Cardiac fibroblast (primary cell): ENCODE results near the gene MDP1.
A peak's percentile ranks its signal among the peaks of the same experiment; 100 is the strongest.

Experiments
- DNase-seq, 2 donors: peaks; one replicate each; pipeline versions ENCODE4 v3.0.0 to v3.0.0-alpha.2; 2010; ENCODE audit warnings: low read depth in 2 of 2
- H3K4me3 ChIP-seq, 2 donors: replicated peaks in 1 of 2; 1 replicate in 1 of 2; 2 replicates in 1 of 2; pipeline ENCODE4 v1.5.1; 2011; ENCODE audit warnings: low read depth in 2 of 2, low read length in 2 of 2, mild to moderate bottlenecking in 2 of 2, moderate library complexity in 1 of 2
- TF ChIP-seq, protein P1 (sequence below): IDR thresholded peaks from one replicate; pipeline ENCODE4 v1.5.1; 2011; ENCODE audit warnings: low read depth, mild to moderate bottlenecking, low read length, inconsistent platforms

The MDP1 gene

DNA sequence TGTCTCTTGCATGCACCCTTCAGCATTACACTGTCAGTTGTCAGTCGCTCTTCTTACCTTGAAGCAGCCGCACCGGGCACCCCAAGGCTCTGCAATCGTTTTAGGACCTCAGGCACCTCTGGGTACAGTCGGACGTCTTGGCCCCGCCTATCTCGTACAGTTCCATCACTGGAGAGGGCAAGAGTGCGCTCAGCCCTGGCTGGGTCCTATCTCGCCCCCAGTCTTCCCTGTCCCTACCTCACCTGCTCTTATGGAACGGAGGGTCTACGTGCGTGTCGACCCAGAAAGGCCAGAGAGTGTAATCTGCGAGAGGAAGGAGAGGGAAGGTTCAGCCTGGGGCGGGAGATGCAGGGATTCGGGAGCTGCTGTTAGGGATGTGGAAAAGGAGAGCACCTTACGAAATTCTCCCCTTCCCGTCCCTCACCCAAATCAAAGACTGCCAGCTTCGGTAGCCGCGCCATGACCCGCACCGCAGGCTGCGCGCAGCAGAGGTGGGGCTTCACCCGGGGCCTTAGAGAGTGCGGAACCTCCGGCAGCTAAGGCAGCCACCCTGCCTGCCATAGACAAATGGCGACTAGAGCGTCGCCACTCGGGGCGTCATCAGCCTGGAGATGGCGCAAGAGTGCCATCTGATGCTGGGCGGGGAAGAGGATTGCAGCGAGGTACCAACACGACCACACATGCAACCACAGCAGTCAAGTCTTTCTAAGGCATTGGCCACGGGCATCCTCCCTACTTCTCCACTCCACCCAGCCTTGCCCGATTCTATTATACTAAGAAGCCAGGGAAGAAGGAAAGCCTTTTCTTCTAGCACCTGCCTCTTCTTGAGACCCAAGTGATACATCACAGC is at the start of gene MDP1:
Gene MDP1, minus strand, starts transcription at position 572 of the 850 bp plus-strand sequence. Its CDS starts 111 bp downstream, at position 461.
- peak within 1 kb of the TSS; percentile 75 for H3K4me3 ChIP-seq
- TF ChIP-seq, protein P1, sequence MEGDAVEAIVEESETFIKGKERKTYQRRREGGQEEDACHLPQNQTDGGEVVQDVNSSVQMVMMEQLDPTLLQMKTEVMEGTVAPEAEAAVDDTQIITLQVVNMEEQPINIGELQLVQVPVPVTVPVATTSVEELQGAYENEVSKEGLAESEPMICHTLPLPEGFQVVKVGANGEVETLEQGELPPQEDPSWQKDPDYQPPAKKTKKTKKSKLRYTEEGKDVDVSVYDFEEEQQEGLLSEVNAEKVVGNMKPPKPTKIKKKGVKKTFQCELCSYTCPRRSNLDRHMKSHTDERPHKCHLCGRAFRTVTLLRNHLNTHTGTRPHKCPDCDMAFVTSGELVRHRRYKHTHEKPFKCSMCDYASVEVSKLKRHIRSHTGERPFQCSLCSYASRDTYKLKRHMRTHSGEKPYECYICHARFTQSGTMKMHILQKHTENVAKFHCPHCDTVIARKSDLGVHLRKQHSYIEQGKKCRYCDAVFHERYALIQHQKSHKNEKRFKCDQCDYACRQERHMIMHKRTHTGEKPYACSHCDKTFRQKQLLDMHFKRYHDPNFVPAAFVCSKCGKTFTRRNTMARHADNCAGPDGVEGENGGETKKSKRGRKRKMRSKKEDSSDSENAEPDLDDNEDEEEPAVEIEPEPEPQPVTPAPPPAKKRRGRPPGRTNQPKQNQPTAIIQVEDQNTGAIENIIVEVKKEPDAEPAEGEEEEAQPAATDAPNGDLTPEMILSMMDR: peak; percentile 25
- peak; percentile 84 to 89 for DNase-seq

DNA sequence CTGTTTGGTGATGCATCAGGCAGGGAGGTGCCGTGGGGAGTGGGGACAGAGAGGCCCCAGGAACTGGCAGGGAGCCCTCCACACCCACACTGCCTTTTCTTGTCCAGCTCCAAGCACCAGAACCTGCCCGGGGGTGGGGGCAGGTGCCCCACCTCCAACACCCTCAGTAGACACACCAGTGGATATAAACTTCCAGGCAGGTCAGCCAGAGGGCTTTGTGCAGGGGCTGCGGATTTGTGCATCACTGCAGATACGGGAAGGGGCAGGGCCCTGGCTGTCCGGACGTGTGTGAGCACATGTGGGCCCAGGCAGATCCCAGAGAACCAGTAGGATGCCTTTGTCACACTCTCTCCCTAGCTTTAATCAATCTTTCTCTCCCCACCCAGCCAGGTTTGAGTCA is 48.4 kb upstream of the MDP1 start:
- peak in 1 of 2 donors; percentile 22 for DNase-seq
- no peak overlapping the region for H3K4me3 ChIP-seq
- TF ChIP-seq, protein P1: no peak

GRCh38 chr14:24263848-24264247 is 48.0 kb upstream of the MDP1 start:
- H3K4me3 ChIP-seq: no peak overlapping the region
- TF ChIP-seq, protein P1: no peak
- DNase-seq: no peak

DNA sequence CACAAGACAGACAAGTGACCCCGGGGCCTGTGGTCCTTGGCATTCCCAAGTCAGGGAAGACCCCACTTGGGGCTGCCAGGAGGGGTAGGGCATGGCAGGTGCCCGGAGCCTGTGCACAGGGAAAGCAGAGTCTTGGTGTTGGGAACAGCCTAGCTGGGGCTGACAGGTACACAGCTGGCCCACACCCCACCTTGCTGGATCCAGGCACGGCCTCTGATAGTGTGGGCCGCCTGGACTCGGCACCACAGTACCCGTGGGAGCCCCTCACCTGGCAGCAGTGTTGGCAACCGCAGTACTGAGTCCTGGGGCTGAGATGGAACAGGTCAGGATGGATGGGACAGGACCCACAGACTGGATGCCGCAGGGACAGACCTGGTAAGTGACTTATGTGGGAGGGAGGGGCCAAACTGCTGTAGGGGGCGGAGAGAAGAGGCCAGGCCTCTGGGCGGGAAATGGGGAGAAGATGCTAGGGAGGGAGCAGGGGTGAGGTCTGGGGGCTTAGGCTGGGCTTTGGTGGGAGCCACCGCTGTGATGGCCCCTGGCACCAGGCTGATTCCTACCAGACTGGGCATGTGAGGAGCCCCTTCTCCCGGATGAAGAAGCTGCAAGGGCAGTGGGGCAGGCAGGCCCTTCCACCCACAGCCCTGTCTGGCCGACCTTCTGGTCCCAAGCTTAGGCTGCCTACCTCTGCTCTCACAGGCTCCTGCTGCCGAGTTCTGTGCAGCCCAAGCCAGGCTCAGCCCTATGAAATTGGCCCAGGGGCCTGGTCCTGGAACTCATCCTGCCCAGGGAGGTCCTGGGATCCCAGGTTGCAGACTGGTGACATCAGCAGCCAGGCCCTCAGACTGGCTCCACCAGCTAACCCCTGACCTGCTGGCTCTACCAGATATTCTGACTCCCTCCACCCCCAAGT is 47.2 kb upstream of the MDP1 start, which contains the start of gene TGM1:
Gene TGM1, minus strand, starts transcription at position 357 of the 913 bp plus-strand sequence. CDS start 825 bp downstream, outside the sequence.
- DNase-seq: no peak
- H3K4me3 ChIP-seq: no peak within 1 kb of the TSS
- TF ChIP-seq, protein P1: no peak

DNA sequence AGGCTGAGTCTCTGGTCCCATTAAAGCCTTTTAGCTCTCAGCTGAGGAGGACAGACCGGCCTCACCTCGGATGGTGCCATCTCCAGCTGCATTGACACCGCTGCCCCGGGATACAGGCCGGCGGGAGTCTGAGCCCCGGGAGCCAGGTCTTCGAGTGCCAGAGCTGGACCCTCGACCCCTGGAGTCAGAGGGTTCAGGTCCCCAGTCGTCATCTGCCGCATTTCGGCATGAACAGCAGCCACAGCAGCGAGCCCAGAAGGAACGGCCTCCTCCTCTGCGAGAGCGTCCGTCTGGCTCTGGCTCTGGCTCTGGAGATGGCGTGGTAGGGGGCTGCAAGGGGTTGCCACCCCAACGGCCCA is 46.1 kb upstream of the MDP1 start:
- TF ChIP-seq, protein P1: no peak
- no peak overlapping the region for H3K4me3 ChIP-seq
- no peak for DNase-seq

- TF ChIP-seq, protein P1: no peak
- no peak overlapping the region for H3K4me3 ChIP-seq
- no peak for DNase-seq
Observed at GRCh38 chr14:24261256-24261968, 45.5 kb upstream of the MDP1 start.
